HPDE6-E6E7 (cell line): ENCODE results near the gene PRR13.
A peak's percentile ranks its signal among the peaks of the same experiment; 100 is the strongest.
"Not testable (repeated sequence)": the region's sequence is repeated elsewhere in the genome, so short reads cannot be mapped to it uniquely, and the experiment has no call there.

Experiments
- DNase-seq: peaks from one replicate; pipeline ENCODE4 v3.0.0; 2011; ENCODE audit warnings: missing footprints; ENCODE audit errors: extremely low spot score

Gene PRR13

GRCh38 chr12:53435326-53435725, 6.2 kb upstream of the PRR13 start:
- not testable (repeated sequence) for DNase-seq

GRCh38 chr12:53439582-53439981, 2.0 kb upstream of the PRR13 start:
- DNase-seq: not testable (repeated sequence)

DNA sequence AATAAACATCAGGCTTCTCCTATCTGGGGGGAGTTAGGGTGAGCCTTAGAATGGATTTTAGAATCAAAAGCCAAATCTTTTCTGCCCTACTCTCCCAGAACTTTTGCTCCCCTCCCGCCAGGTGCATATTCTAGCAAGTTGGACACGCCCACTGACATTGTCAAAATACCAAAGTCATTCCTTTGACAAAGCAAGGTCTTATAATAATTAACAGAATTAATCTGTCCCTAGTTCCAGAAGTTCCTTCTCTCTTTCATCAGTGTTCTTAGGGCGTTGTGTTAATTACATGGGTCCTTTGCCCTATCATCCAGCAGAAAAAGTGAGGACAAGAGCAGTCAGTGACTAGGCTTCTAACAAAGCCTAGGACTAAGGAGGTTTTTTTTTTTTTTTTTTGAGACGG, 2.4 kb downstream of the PRR13 start:
- DNase-seq: no peak

- not testable (repeated sequence) for DNase-seq
These were observed 3.2 kb downstream of the PRR13 start for GRCh38 chr12:53444593-53445325.

GRCh38 chr12:53450936-53451335, 9.4 kb downstream of the PRR13 start:
- no peak for DNase-seq

DNA sequence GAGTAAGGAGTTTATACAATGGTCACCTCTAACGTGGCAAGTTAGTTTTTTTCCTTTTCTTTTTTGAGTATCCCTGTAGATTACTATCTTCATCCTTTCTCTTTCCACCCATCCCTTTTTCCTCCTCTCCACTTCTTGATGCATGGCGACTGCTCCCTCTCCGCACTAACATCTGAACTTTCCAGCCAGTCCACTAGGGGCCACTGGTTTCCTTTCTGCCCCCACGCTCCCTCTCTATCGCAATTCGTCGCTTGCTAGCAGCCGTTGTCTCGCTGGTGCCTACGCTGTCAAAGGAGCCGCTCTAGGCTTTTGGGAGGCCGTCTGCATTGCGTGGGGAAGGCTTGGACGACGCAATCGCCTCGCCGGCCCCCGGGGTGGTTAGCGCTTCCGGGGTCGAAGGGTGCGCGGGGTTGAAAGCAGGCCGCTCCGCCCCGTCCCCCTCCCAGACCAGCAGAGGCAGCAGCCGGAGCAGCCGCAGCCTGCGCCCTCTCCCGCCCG, 10.2 kb downstream of the PRR13 start, which contains the start of gene PCBP2:
Gene PCBP2, plus strand, starts transcription at position 442 of the 498 bp plus-strand sequence. CDS start 2,699 bp downstream, outside the sequence.
- DNase-seq: peak; percentile 99

- DNase-seq: peak; percentile 63
These were observed 10.9 kb downstream of the PRR13 start for GRCh38 chr12:53452159-53453077.

DNA sequence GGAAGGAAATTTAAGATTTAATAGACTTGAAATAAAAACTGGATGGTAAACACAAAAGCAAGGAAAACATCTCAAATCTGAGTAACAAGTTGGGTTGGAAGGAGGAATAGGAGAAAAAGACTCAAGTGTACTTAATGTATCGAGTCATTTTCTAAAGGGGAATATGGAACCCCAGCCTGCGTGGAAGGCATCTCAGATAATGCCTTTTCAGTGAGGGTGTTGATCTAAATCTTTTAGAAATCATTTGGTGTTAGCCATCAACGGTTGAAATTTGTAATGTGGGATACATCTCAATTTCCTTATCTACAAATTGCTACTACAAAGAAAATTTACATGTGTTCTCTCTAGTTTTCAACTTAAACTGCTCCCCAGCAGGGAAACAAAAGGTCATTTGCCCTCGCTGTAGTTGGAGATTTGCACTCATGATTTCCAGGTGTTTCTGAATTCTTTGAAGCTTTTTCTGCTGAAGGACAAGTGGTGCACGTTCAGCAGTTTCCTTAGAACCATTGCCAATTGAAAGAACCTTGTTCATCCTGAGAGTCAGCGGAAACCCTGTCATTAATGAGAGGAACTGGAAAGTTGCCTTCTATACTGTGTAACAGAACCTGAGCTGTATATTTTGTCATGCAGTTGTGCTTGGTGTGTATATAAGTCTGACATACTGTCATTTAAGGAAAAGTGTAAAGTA, 12.6 kb downstream of the PRR13 start:
- DNase-seq: no peak

DNA sequence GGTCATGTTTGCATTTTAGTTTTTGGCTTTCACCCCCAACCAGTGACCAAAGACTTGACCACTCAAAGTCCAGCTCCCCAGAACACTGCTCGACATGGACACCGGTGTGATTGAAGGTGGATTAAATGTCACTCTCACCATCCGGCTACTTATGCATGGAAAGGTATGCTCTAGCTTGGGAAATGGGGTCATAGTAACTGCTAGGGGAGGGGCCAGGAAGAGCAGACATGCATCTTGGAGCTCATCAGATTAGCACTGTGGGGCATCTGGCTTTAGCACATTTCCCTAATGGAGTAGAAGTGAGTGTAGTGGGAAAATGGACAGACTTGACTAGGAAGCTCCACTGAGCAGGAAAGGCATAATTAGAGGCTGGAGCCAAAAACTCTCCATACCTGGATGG, 13.2 kb downstream of the PRR13 start:
- DNase-seq: no peak

GRCh38 chr12:53456654-53457366, 15.3 kb downstream of the PRR13 start:
- no peak for DNase-seq

GRCh38 chr12:53459097-53459496, 17.6 kb downstream of the PRR13 start:
- DNase-seq: no peak

DNA sequence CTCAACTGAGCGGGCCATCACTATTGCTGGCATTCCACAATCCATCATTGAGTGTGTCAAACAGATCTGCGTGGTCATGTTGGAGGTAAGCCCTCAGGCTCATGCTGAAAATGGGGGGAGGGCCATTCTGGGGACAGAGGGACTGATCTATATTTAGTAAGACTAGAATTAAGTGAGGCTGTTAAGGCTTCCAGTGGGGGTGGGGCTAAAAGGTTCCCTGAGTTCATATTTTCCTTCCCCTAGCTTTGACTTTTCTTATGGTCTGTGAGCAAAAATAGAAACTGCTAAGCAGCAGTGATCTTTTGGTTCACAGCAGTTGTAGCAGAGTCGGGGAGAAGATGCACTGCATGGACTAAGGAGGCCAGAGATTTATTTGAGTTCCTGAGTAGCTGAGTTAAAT, 19.5 kb downstream of the PRR13 start:
- no peak for DNase-seq

- DNase-seq: no peak
These were observed 20.1 kb downstream of the PRR13 start for GRCh38 chr12:53461591-53461990.

- DNase-seq: no peak
These were observed 21.4 kb downstream of the PRR13 start for GRCh38 chr12:53462935-53463334.

- DNase-seq: no peak
These were observed 22.4 kb downstream of the PRR13 start for GRCh38 chr12:53463802-53464560.

DNA sequence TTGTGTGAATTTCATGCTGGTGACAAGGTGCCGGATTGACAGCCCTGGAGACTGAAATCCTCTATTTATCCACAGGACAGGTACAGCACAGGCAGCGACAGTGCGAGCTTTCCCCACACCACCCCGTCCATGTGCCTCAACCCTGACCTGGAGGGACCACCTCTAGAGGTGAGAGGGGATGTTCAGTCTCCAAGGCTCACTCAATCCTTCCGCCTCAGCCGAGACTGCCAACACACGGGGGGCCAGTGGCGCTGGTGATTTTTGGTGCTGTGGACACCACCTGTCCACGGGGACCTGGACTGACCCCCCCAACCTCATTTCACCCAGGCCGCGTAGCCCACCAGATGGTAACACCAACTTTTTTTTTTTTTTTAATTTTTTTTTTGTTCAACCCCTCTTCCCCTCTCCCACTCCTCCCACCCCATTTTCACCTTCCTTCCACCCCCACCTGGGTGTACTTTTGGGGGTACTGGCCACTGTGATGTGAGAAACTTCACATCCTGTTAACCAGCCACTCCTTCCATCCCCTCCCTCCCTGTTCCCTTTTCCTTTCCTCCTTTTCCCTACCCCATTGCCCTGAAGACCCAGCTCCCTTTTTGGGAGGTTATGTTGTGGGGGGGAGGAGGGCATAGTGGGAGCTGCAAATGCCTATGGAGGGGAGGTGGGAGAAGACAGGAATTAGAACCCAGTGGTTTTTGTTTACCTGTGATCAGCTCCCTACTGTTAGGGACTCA, 23.3 kb downstream of the PRR13 start:
- no peak for DNase-seq

- DNase-seq: no peak
These were observed 24.1 kb downstream of the PRR13 start for GRCh38 chr12:53465679-53466078.

- DNase-seq: no peak
These were observed 25.1 kb downstream of the PRR13 start for GRCh38 chr12:53466640-53467039.

DNA sequence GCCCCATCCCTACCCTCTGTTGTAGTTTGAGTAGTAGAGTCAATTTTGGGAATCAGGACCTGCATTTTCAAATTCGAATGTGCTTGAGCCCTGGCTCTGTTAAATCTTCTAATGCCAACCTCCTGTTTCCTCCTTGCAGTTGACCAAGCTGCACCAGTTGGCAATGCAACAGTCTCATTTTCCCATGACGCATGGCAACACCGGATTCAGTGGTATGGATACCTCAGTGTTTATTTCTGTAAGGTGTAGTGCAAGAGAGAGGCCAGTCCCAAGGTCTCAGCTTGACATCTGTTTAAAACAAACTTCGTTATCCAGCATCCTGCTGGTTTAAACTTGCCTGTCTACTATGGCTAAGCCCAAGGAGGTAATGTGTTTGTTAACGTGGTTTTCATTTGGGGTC, 25.5 kb downstream of the PRR13 start:
- no peak for DNase-seq

- no peak for DNase-seq
These were observed 26.3 kb downstream of the PRR13 start for GRCh38 chr12:53467880-53468279.
